ES-I3 (cell line): ENCODE results near the gene ADSS1.

ENCODE experiments used
- H3K36me3 ChIP-seq: 2 replicates; pipeline ENCODE4 v1.6.1; 2013; ENCODE audit warnings: mild to moderate bottlenecking, low read length, control low read depth, moderate library complexity; ENCODE audit not compliant: insufficient read depth
- H3K4me1 ChIP-seq: 2 replicates; pipeline ENCODE4 v1.6.1; 2013; ENCODE audit warnings: mild to moderate bottlenecking, control low read depth, low read length; ENCODE audit not compliant: insufficient read depth
- H3K9ac ChIP-seq: 2 replicates; pipeline ENCODE4 v1.6.1; 2013; ENCODE audit warnings: low read depth, mild to moderate bottlenecking, low read length, moderate library complexity
- H3K9me3 ChIP-seq: 2 replicates; pipeline ENCODE4 v1.6.1; 2013; ENCODE audit warnings: mild to moderate bottlenecking, low read length, moderate library complexity; ENCODE audit not compliant: control insufficient read depth, insufficient read depth

ADSS1 gene

GRCh38 chr14:104734051-104734587, 10.1 kb downstream of the ADSS1 start:
- H3K4me1 ChIP-seq: no peaks in the 10 kb centered on the region
- H3K36me3 ChIP-seq: no peaks in the 10 kb centered on the region
- H3K9ac ChIP-seq: no peak overlapping the region
- no peaks in the 10 kb centered on the region for H3K9me3 ChIP-seq

GRCh38 chr14:104734601-104734990, 10.6 kb downstream of the ADSS1 start:
- Histone ChIP-seq H3K9ac (no peak overlapping the region), H3K36me3 (no peaks in the 10 kb centered on the region), H3K9me3 (no peaks in the 10 kb centered on the region), H3K4me1 (no peaks in the 10 kb centered on the region)

GRCh38 chr14:104734991-104735779, 11.2 kb downstream of the ADSS1 start:
- Histone ChIP-seq H3K4me1 (no peaks in the 10 kb centered on the region), H3K36me3 (no peaks in the 10 kb centered on the region), H3K9ac (no peak overlapping the region), H3K9me3 (no peaks in the 10 kb centered on the region)

- no peak overlapping the region for H3K9ac ChIP-seq
- no peaks in the 10 kb centered on the region; the same call in 1 of the 2 replicates for H3K36me3 ChIP-seq
- H3K9me3 ChIP-seq: no peaks in the 10 kb centered on the region
- H3K4me1 ChIP-seq: no peaks in the 10 kb centered on the region
Observed at GRCh38 chr14:104735830-104736642, 12.0 kb downstream of the ADSS1 start.

- Histone ChIP-seq H3K9ac (no peak overlapping the region), H3K4me1 (no peaks in the 10 kb centered on the region; the same call in 1 of the 2 replicates), H3K9me3 (no peaks in the 10 kb centered on the region), H3K36me3 (no peaks in the 10 kb centered on the region; the same call in 1 of the 2 replicates)
Observed at GRCh38 chr14:104738375-104739019, 14.5 kb downstream of the ADSS1 start.

GRCh38 chr14:104739026-104739425, 15.0 kb downstream of the ADSS1 start:
- Histone ChIP-seq H3K36me3 (no peaks in the 10 kb centered on the region; the same call in 1 of the 2 replicates), H3K9ac (no peak overlapping the region), H3K4me1 (no peaks in the 10 kb centered on the region; the same call in 1 of the 2 replicates), H3K9me3 (no peaks in the 10 kb centered on the region)

GRCh38 chr14:104739546-104740516, 15.8 kb downstream of the ADSS1 start:
- Histone ChIP-seq H3K9me3 (no peaks in the 10 kb centered on the region), H3K4me1 (no peaks in the 10 kb centered on the region; the same call in 1 of the 2 replicates), H3K9ac (no peak overlapping the region), H3K36me3 (no peaks in the 10 kb centered on the region; the same call in none of the 2 replicates)

GRCh38 chr14:104741108-104741802, 17.2 kb downstream of the ADSS1 start:
- H3K36me3 ChIP-seq: no peaks in the 10 kb centered on the region; the same call in none of the 2 replicates
- no peaks in the 10 kb centered on the region; the same call in 1 of the 2 replicates for H3K4me1 ChIP-seq
- no peak overlapping the region for H3K9ac ChIP-seq
- no peaks in the 10 kb centered on the region for H3K9me3 ChIP-seq

GRCh38 chr14:104741803-104742251, 17.8 kb downstream of the ADSS1 start:
- no peaks in the 10 kb centered on the region; the same call in 1 of the 2 replicates for H3K4me1 ChIP-seq
- H3K36me3 ChIP-seq: no peaks in the 10 kb centered on the region; the same call in none of the 2 replicates
- H3K9ac ChIP-seq: no peak overlapping the region
- H3K9me3 ChIP-seq: no peaks in the 10 kb centered on the region

GRCh38 chr14:104742586-104743455, 18.8 kb downstream of the ADSS1 start:
- Histone ChIP-seq H3K36me3 (no peaks in the 10 kb centered on the region; the same call in none of the 2 replicates), H3K4me1 (no peaks in the 10 kb centered on the region; the same call in 1 of the 2 replicates), H3K9ac (no peak overlapping the region)

GRCh38 chr14:104743461-104744380, 19.7 kb downstream of the ADSS1 start:
- Histone ChIP-seq H3K9me3 (no peaks in the 10 kb centered on the region), H3K4me1 (peaks cover 2% of the 10 kb centered on the region; the same call in 1 of the 2 replicates), H3K36me3 (no peaks in the 10 kb centered on the region; the same call in none of the 2 replicates), H3K9ac (no peak overlapping the region)

More at GRCh38 chr14:104742586-104743455, 18.8 kb downstream of the ADSS1 start:
- H3K9me3 ChIP-seq: no peaks in the 10 kb centered on the region
